ENCODE data around the gene TMEM109.

DNA sequence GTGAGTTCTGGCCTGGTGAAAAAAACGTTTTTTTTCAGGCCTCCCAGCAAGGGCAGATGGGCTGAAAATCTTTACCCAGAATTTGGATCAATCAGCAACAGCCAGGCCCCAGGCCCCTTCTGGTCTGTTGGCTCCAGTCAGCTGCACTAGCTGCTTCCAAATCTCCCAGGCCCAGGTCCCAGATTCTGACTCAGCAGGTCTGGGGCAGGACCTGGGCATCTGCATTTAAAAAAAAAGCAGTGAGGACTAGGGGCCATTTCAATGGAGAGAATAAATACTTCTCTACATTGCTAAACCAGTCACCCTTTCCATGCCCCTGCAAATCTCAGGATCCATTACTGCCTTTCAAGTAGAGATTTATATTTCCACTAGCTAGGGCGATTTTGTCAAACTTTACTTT is 33.7 kb downstream of the TMEM109 start:
- no peak for TF ChIP-seq RAD21 (IDR thresholded peaks at IDR 0.05; ENCODE audit: low read depth)
- no peak for TF ChIP-seq CEBPB (IDR thresholded peaks at IDR 0.05)
- TF ChIP-seq EP300 (IDR thresholded peaks at IDR 0.05; ENCODE audit: borderline replicate concordance): no peak
- TF ChIP-seq NFIC (IDR thresholded peaks at IDR 0.05): no peak
- no peak for TF ChIP-seq FOXM1 (IDR thresholded peaks at IDR 0.05; ENCODE audit: borderline replicate concordance, low read depth)
- TF ChIP-seq TEAD4 (IDR thresholded peaks at IDR 0.05): no peak
- no peak for TF ChIP-seq TAF1 (IDR thresholded peaks at IDR 0.05; ENCODE audit: low read depth)
- TF ChIP-seq, protein P1, sequence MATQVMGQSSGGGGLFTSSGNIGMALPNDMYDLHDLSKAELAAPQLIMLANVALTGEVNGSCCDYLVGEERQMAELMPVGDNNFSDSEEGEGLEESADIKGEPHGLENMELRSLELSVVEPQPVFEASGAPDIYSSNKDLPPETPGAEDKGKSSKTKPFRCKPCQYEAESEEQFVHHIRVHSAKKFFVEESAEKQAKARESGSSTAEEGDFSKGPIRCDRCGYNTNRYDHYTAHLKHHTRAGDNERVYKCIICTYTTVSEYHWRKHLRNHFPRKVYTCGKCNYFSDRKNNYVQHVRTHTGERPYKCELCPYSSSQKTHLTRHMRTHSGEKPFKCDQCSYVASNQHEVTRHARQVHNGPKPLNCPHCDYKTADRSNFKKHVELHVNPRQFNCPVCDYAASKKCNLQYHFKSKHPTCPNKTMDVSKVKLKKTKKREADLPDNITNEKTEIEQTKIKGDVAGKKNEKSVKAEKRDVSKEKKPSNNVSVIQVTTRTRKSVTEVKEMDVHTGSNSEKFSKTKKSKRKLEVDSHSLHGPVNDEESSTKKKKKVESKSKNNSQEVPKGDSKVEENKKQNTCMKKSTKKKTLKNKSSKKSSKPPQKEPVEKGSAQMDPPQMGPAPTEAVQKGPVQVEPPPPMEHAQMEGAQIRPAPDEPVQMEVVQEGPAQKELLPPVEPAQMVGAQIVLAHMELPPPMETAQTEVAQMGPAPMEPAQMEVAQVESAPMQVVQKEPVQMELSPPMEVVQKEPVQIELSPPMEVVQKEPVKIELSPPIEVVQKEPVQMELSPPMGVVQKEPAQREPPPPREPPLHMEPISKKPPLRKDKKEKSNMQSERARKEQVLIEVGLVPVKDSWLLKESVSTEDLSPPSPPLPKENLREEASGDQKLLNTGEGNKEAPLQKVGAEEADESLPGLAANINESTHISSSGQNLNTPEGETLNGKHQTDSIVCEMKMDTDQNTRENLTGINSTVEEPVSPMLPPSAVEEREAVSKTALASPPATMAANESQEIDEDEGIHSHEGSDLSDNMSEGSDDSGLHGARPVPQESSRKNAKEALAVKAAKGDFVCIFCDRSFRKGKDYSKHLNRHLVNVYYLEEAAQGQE (IDR thresholded peaks at IDR 0.05; ENCODE audit: low read depth): no peak
- no peak for TF ChIP-seq YY1 (IDR thresholded peaks at IDR 0.05; ENCODE audit: low read depth)
